ENCODE measurements around the gene TPD52L2. TPM values are rescaled to one million over a fixed set of nuclear protein-coding genes. Genes with fewer than 3 reads are reported as not detected.

TPD52L2 gene
- polyA plus RNA-seq, 3 donors: 137 to 167 (median 144) TPM

- Mint-ChIP-seq H3K4me3 (no peak overlapping the region), H3K4me1 (peaks cover 18% of the 10 kb centered on the region), H3K27ac (peak overlapping the region in 2 of 7 donors; percentile 59 to 63), H3K9me3 (no peaks in the 10 kb centered on the region), H3K27me3 (ENCODE audit: low read depth in 3 of 3) (no peaks in the 10 kb centered on the region), H3K36me3 (peaks cover 81 to 95% of the 10 kb centered on the region in 2 donors)
- Histone ChIP-seq H3K9ac (ENCODE audit: insufficient read depth, low read length, poor library complexity, severe bottlenecking) (no peak overlapping the region), H2AFZ (ENCODE audit: insufficient read depth, low read depth, low read length, poor library complexity, severe bottlenecking) (no peak overlapping the region), H4K20me1 (ENCODE audit: insufficient read depth, low read length) (peaks cover 100% of the 10 kb centered on the region), H3K36me3 (replicated peaks in 1 of 2; ENCODE audit: control insufficient read depth in 1 of 2, insufficient read depth in 2 of 2, low read length in 2 of 2) (peaks cover 90 to 96% of the 10 kb centered on the region in 2 donors), H3K9me3 (replicated peaks in 1 of 2; ENCODE audit: control insufficient read depth in 1 of 2, insufficient read depth in 1 of 2, low read length in 2 of 2) (no peaks in the 10 kb centered on the region), H3K4me1 (ENCODE audit: control insufficient read depth in 1 of 2, insufficient read depth in 2 of 2, low read length in 2 of 2) (peaks cover 19 to 20% of the 10 kb centered on the region in 2 donors), H3K4me2 (replicated peaks; ENCODE audit: extremely low read depth, low read length, poor library complexity, severe bottlenecking) (no peak overlapping the region), H3K27ac (ENCODE audit: low read depth in 1 of 2, low read length in 2 of 2) (no peak overlapping the region), H3K79me2 (ENCODE audit: insufficient read depth, low read length) (peaks cover 75% of the 10 kb centered on the region), H3K4me3 (replicated peaks in 1 of 3; ENCODE audit: low read depth in 2 of 3, low read length in 3 of 3) (no peak overlapping the region), H3K27me3 (ENCODE audit: control insufficient read depth in 2 of 2, insufficient read depth in 2 of 2, low read length in 2 of 2) (no peaks in the 10 kb centered on the region)
- TF ChIP-seq CTCF (IDR thresholded peaks at IDR 0.05): no peak
- 86% methylated on average over 24 of the region's 27 CpGs for WGBS (ENCODE audit: insufficient coverage)
- intact Hi-C loops (cut with micrococcal nuclease): no loop called here
- DNase-seq: no peak
These were observed 20.4 kb downstream of the TPD52L2 start for GRCh38 chr20:63885264-63886053.

- Histone ChIP-seq H3K9ac (ENCODE audit: insufficient read depth, low read length, poor library complexity, severe bottlenecking) (no peak overlapping the region), H3K27ac (ENCODE audit: low read depth in 1 of 2, low read length in 2 of 2) (no peak overlapping the region), H3K79me2 (ENCODE audit: insufficient read depth, low read length) (peaks cover 75% of the 10 kb centered on the region), H3K4me2 (replicated peaks; ENCODE audit: extremely low read depth, low read length, poor library complexity, severe bottlenecking) (no peak overlapping the region), H3K27me3 (ENCODE audit: control insufficient read depth in 2 of 2, insufficient read depth in 2 of 2, low read length in 2 of 2) (no peaks in the 10 kb centered on the region), H3K4me1 (ENCODE audit: control insufficient read depth in 1 of 2, insufficient read depth in 2 of 2, low read length in 2 of 2) (peaks cover 19 to 24% of the 10 kb centered on the region in 2 donors), H3K9me3 (replicated peaks in 1 of 2; ENCODE audit: control insufficient read depth in 1 of 2, insufficient read depth in 1 of 2, low read length in 2 of 2) (no peaks in the 10 kb centered on the region), H4K20me1 (ENCODE audit: insufficient read depth, low read length) (peaks cover 100% of the 10 kb centered on the region), H2AFZ (ENCODE audit: insufficient read depth, low read depth, low read length, poor library complexity, severe bottlenecking) (no peak overlapping the region), H3K4me3 (replicated peaks in 1 of 3; ENCODE audit: low read depth in 2 of 3, low read length in 3 of 3) (no peak overlapping the region), H3K36me3 (replicated peaks in 1 of 2; ENCODE audit: control insufficient read depth in 1 of 2, insufficient read depth in 2 of 2, low read length in 2 of 2) (peaks cover 92 to 97% of the 10 kb centered on the region in 2 donors)
- Mint-ChIP-seq H3K36me3 (peaks cover 84 to 95% of the 10 kb centered on the region in 2 donors), H3K27me3 (ENCODE audit: low read depth in 3 of 3) (no peaks in the 10 kb centered on the region), H3K4me1 (peaks cover 18% of the 10 kb centered on the region), H3K27ac (peak overlapping the region in 1 of 7 donors; percentile 59), H3K4me3 (no peak overlapping the region), H3K9me3 (no peaks in the 10 kb centered on the region)
- intact Hi-C loops (cut with micrococcal nuclease): no loop called here
- WGBS (ENCODE audit: insufficient coverage): 100% methylated on average over 11 of the region's 14 CpGs
- no peak for DNase-seq
- no peak for TF ChIP-seq CTCF (IDR thresholded peaks at IDR 0.05)
These were observed 21.0 kb downstream of the TPD52L2 start for GRCh38 chr20:63886054-63886419.
